Cardiac muscle cell (in vitro differentiated cells and primary cell): Measurements from ENCODE around the gene SPPL3. TPM values are rescaled to one million over a fixed set of nuclear protein-coding genes. Genes with fewer than 3 reads are reported as not detected.
A peak's percentile ranks its signal among the peaks of the same experiment; 100 is the strongest.

Experiments used
- DNase-seq, 2 donors: peaks; one replicate each; pipeline versions ENCODE4 v3.0.0 to v3.0.0-alpha.2; 2010 to 2017; ENCODE audit warnings: low read depth in 1 of 2, low spot score in 1 of 2
- H3K27ac ChIP-seq: fragments of 200-600 bp; sonication (generic); 2 replicates; pipeline ENCODE4 v1.5.1; 2016
- H3K27me3 ChIP-seq: fragments of 200-600 bp; sonication (generic); 2 replicates; pipeline ENCODE4 v1.6.0; 2016; ENCODE audit warnings: control low read depth
- H3K36me3 ChIP-seq: fragments of 200-600 bp; sonication (generic); 2 replicates; pipeline ENCODE4 v1.5.1; 2016; ENCODE audit warnings: control low read depth
- H3K4me1 ChIP-seq: fragments of 200-600 bp; sonication (generic); 2 replicates; pipeline ENCODE4 v1.8.1; 2017; ENCODE audit warnings: low read depth, mild to moderate bottlenecking, mixed run types
- H3K4me3 ChIP-seq: fragments of 200-600 bp; sonication (generic); 2 replicates; pipeline ENCODE4 v1.5.1; 2016; ENCODE audit warnings: mild to moderate bottlenecking
- H3K9me3 ChIP-seq: fragments of 200-600 bp; sonication (generic); 2 replicates; pipeline ENCODE4 v1.5.1; 2017; ENCODE audit warnings: low read depth, mild to moderate bottlenecking, control low read depth
- polyA plus RNA-seq: library from polyadenylated mRNA; unstranded; fragments of >200 nt; fragmentation: Nextera tagmentation; extraction: Ambion mirVana; gene quantifications from 2 replicates; pipeline ENCODE4 v1.2.1, GENCODE V29; 2016
- total RNA-seq: library from RNA; depleted of rRNA; stranded (reverse); fragments of >200 nt; gene quantifications from 2 replicates; pipeline ENCODE4 v1.2.3, GENCODE V29; 2016
- TF ChIP-seq, protein P1 (sequence below): IDR thresholded peaks from 2 replicates; pipeline ENCODE4 v1.5.1; 2012; ENCODE audit warnings: low read depth, mild to moderate bottlenecking, low read length

SPPL3 gene
- total and polyA plus RNA-seq, 2 experiments from 2014 or later, result 26.9 to 111 TPM

DNA sequence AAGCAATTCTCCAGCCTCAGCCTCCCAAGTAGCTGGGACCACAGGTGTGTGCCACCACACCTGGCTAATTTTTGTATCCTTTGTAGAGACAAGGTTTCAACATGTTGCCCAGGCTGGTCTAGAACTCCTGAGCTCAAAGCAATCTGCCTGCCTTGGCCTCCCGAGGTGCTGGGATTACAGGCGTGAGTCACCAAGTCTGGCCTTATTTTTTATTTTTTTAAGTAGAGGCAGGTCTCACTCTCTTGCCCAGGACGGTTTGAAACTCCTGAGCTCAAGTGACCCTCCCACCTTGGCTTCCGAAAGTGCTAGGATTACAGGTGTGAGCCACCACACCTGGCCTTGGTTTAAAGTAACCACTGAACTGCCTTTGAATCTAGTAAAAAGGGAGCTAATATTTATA, 56.8 kb downstream of the SPPL3 start:
- no peaks in the 10 kb centered on the region for H3K27me3 ChIP-seq
- no peaks in the 10 kb centered on the region for H3K9me3 ChIP-seq
- no peaks in the 10 kb centered on the region for H3K36me3 ChIP-seq
- H3K4me1 ChIP-seq, result peaks cover 53% of the 10 kb centered on the region
- peak overlapping the region; percentile 96 for H3K27ac ChIP-seq
- no peak overlapping the region for H3K4me3 ChIP-seq
- TF ChIP-seq, protein P1, sequence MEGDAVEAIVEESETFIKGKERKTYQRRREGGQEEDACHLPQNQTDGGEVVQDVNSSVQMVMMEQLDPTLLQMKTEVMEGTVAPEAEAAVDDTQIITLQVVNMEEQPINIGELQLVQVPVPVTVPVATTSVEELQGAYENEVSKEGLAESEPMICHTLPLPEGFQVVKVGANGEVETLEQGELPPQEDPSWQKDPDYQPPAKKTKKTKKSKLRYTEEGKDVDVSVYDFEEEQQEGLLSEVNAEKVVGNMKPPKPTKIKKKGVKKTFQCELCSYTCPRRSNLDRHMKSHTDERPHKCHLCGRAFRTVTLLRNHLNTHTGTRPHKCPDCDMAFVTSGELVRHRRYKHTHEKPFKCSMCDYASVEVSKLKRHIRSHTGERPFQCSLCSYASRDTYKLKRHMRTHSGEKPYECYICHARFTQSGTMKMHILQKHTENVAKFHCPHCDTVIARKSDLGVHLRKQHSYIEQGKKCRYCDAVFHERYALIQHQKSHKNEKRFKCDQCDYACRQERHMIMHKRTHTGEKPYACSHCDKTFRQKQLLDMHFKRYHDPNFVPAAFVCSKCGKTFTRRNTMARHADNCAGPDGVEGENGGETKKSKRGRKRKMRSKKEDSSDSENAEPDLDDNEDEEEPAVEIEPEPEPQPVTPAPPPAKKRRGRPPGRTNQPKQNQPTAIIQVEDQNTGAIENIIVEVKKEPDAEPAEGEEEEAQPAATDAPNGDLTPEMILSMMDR, result no peak
- DNase-seq, result no peak

GRCh38 chr12:120846721-120847120, 57.4 kb downstream of the SPPL3 start:
- no peak overlapping the region for H3K4me3 ChIP-seq
- no peaks in the 10 kb centered on the region for H3K27me3 ChIP-seq
- peaks cover 52% of the 10 kb centered on the region for H3K4me1 ChIP-seq
- TF ChIP-seq, protein P1, result no peak
- DNase-seq, result peak in 1 of 2 donors; percentile 25
- H3K27ac ChIP-seq, result no peak overlapping the region
- no peaks in the 10 kb centered on the region for H3K9me3 ChIP-seq
- H3K36me3 ChIP-seq, result no peaks in the 10 kb centered on the region

DNA sequence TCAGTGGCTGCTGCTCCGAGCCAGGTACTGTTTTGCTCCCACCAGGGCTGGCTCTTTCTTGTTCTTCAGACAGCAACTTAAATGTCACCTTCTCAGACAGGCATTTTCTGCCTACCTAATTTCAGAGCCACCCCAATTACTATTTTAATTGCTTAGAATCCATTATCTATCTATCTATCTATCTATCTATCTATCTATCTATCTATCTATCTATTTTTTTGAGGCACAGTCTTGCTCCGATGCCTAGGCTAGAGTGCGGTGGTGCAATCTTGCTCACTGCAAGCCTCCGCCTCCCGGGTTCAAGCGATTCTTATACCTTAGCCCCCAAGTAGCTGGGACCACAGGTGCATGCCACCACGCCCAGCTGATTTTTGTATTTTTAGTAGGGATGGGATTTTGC, 58.5 kb downstream of the SPPL3 start:
- Histone ChIP-seq H3K9me3 (no peaks in the 10 kb centered on the region), H3K36me3 (no peaks in the 10 kb centered on the region)

DNA sequence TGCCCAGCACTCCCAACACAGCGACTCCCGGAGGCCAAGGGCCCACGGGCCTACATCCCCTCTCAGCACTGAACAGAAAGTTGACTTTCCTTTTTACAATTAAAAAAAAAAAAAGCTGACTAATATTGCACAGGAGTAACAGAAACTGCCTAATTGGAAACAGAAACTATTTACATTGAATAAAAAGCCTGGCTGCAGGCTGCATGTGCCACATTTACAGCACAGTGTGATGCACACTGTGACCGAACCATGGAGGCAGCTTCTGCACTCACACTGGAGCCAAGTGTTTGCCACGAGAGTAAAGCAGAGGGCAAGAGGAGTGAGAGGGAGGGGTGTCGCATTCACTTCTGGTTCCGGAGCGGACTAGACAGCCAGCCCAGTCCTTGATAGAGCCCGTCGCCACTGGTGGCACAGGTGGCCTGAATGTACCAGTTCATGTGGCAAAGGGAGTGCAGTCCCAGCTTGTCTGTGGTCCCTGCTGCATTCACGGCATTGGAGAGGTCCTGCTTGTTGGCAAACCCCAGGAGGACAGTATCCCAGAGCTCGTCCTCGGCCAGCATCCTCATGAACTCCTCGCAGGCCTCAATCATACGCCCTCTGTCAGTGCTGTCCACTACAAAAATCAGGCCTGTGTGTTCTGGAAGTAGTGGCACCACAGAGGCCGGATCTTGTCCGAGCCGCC, 59.2 kb downstream of the SPPL3 start:
- Histone ChIP-seq H3K4me3 (no peak overlapping the region), H3K27me3 (no peaks in the 10 kb centered on the region), H3K9me3 (no peaks in the 10 kb centered on the region), H3K4me1 (peaks cover 38% of the 10 kb centered on the region), H3K36me3 (no peaks in the 10 kb centered on the region), H3K27ac (peak overlapping the region; percentile 80)
- no peak for DNase-seq
- TF ChIP-seq, protein P1, result no peak

More for the DNA sequence above, 58.5 kb downstream of the SPPL3 start:
- TF ChIP-seq, protein P1, result no peak
- Histone ChIP-seq H3K27me3 (no peaks in the 10 kb centered on the region), H3K27ac (peak overlapping the region; percentile 80), H3K4me1 (peaks cover 46% of the 10 kb centered on the region), H3K4me3 (no peak overlapping the region)
- no peak for DNase-seq

DNA sequence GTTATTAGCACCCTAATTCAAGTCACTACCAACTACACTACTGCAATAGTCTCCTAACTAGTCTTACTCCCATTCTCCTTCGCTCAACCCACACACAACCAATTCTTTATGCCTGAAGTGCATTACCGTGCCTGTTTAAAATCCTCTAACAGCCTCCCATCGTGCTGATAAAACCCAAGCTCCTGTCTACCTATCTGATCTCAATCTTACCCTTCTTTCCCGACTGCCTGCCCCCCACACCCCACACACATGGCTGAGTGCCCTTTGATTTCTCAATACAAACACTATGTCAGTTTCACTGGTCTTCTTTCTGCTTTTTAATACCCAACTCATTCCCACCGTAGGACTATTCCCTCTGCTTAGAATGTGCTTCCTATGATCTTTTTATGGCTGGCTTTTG, 59.9 kb downstream of the SPPL3 start:
- DNase-seq, result no peak
- no peaks in the 10 kb centered on the region for H3K9me3 ChIP-seq
- peaks cover 32% of the 10 kb centered on the region for H3K4me1 ChIP-seq
- TF ChIP-seq, protein P1, result no peak
- H3K36me3 ChIP-seq, result no peaks in the 10 kb centered on the region
- peak overlapping the region; percentile 80 for H3K27ac ChIP-seq
- H3K27me3 ChIP-seq, result no peaks in the 10 kb centered on the region
- H3K4me3 ChIP-seq, result no peak overlapping the region

DNA sequence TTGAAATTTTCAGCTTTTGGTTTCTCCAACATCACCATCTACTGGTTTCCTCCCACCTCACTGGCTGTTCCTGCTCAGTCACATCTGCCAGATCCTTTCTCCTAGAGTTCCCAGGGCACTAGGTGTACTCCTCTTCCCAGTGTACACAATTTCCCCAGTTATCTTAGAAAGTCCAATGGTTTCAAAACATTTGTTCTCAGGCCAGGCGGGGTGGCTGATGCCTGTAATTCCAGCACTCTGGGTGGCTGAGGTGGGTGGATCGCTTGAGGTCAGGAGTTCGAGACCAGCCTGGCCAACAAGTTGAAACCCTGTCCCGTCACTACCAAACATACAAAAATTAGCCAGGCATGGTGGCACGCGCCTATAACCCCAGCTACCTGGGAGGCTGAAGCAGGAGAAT, 60.7 kb downstream of the SPPL3 start:
- TF ChIP-seq, protein P1, result no peak
- no peaks in the 10 kb centered on the region for H3K9me3 ChIP-seq
- no peaks in the 10 kb centered on the region for H3K27me3 ChIP-seq
- peak overlapping the region; percentile 40 for H3K27ac ChIP-seq
- H3K4me1 ChIP-seq, result peaks cover 25% of the 10 kb centered on the region
- H3K4me3 ChIP-seq, result no peak overlapping the region
- no peaks in the 10 kb centered on the region for H3K36me3 ChIP-seq
- DNase-seq, result no peak
